Activated T-cell treated with anti-CD3 and anti-CD28 coated beads for 4 hours (primary cell): ENCODE measurements around the gene ZNF778.
"Not testable (repeated sequence)": the region's sequence is repeated elsewhere in the genome, so short reads cannot be mapped to it uniquely, and the experiment has no call there.

Experiments
- DNase-seq: peaks from one replicate; pipeline ENCODE4 v3.0.0-alpha.2; 2020

ZNF778 gene

GRCh38 chr16:89257757-89258465 lies 40.4 kb downstream of the ZNF778 start:
- no peak for DNase-seq

- not testable (repeated sequence) for DNase-seq
Observed at GRCh38 chr16:89259901-89260300, 42.4 kb downstream of the ZNF778 start.

GRCh38 chr16:89261691-89262563 lies 44.4 kb downstream of the ZNF778 start:
- no peak for DNase-seq

DNA sequence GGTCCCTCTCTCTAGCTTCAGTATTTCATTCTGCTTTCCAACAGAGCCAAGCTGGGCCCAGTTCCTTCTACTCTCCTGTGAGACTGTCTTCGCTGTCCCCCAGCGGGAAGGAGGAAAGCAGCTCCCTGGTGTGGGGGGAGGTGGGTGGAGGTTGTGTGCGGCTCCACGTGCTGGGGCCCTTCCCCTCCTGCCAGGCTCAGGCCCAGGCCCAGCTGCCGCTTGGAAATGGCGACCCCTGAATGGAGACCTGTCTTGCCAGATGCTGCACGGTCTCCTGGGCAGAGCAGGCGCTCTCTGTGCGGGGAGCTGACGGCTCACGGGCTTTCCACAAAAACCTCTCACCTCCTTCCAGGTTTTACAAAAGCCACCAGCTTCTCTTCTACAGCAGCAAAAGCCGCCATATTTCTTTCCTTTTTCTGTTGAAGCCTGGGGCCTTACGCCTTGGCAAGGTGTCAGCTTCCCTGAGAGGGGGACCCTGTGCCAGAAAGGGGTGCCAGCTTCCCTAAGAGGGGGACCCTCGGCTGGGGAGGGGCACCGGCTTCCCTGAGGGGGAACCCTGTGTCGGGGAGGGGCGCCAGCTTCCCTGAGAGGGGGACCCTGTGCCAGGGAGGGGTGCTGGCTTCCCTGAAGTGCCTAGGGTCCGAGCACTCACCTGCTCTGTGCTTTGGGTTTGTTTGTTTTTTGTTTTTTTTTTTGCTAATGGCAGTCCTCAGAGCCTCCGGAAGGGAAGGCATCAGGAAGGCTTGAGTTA lies 47.5 kb downstream of the ZNF778 start:
- DNase-seq = no peak

- DNase-seq = no peak
Observed at GRCh38 chr16:89265647-89266046, 48.1 kb downstream of the ZNF778 start.

DNA sequence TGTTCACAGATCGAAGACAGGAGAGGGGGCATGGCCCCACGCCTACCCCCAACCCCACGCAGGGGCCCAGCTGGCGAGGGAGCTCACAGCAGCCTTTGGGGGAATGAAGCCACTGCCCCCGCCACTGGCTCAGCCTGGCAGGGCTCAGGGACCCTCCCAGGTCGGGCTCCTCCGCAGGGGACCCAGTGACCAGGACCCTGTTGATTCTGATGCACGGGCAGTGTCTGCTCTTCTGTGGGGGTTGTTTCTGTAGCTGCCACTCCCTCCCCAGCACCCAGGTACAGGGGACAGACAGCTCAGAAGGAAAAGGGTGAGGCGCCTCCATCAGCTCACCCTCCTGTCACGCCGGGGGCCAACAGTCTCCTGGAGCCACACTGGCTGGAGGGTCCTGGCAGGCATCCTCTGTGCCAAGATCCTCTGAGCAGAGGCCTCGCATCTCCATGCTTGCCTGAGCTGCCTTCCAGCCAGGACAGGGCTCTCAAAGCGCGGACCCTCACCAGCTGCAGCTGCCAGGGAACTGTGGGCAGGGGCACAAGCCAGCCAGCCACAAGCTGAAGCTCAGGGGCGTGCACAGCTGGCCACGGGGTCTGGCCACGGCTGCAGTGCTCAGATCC lies 49.1 kb downstream of the ZNF778 start:
- DNase-seq = no peak

DNA sequence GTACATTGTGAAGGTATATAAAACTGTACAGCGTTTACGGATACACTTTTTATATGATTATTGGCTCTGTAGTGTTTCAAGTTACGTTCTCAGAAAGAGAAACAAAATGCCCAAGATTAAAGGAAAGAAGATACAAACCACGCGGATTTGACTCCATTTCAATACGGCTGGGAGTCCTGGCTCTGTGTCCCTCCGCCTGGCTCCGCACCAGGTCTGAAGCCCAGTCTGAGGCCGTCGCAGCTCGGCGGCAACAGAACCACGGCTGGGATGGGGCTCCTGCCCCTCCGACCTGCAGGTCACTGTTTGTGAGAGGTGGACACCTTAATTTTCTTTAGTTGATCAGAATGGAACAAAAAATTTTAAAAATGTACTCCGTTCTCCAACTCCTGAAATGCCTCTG lies 50.2 kb downstream of the ZNF778 start:
- DNase-seq = not testable (repeated sequence)

GRCh38 chr16:89268585-89268984 lies 51.1 kb downstream of the ZNF778 start:
- no peak for DNase-seq

DNA sequence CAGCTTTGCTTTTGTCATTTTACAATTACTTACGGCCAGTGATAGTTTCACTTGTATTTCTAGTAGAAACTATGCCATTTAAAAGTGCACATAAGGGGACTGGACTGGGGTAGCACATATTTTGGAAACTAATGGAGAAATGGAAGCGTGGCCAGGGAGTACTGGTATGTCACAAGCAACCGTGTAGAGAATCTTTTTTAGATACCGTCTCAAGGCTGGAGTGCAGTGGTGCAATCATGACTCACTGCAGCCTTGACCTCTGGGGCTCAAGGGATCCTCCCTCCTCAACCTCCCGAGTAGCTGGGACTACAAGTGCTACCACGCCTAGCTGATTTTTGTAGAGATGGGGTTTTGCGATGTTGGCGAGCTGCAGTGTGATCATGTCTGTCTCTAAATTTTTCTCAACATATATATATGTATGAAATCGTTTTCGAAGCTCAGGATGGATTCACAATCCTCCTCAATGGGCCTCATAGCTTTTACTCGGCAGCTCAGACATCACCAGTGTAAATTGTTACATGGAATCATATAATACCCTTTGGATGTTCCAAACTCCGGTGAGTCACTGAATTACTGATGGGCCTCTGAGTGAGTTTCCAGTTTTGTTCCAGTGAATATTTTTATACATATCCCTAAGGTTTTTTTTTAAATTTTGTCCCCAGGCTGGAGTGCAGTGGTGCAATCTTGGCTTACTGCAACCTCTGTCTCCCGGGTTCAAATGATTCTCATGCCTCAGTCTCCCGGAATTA lies 51.7 kb downstream of the ZNF778 start:
- DNase-seq = no peak

DNA sequence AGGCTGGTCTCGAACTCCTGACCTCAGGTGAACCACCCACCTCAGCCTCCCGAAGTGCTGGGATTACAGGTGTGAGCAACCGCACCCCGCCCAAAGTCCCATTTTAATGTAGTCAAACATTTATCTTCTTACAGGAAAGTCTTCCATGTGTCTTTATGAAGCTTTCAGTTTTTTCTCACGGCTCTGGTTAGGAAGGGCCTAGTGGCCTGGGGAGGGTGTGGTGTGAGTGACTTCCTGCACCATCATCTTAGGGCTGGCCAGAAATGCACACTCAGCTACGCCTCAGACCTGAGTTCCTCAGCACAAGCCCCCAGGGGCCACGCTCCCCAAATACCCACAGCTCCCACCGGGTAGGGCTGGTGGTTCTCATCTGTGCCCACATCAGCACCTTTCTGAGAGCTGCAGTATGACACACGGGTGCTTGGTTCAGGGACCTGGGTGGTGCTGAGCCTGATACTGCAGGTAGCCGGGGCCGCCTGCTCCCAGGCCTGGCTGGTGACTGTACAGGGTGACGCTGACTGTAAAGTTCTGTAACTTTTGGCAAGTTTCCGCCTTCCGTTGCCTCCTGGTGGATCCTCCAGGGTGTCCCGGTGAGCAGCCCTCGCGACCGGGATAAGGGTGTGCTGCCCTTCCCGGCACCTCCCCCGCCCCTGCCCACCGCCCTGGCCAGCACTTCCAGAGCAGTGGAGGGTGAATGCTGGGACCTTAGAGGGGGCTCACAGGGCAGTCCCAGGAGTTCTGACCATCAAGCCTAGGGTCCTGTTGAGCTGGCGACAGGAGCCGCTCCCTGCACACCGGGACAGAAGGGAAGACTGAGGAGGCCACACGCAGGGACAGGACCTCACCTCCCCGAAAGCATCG lies 52.5 kb downstream of the ZNF778 start:
- DNase-seq = no peak

DNA sequence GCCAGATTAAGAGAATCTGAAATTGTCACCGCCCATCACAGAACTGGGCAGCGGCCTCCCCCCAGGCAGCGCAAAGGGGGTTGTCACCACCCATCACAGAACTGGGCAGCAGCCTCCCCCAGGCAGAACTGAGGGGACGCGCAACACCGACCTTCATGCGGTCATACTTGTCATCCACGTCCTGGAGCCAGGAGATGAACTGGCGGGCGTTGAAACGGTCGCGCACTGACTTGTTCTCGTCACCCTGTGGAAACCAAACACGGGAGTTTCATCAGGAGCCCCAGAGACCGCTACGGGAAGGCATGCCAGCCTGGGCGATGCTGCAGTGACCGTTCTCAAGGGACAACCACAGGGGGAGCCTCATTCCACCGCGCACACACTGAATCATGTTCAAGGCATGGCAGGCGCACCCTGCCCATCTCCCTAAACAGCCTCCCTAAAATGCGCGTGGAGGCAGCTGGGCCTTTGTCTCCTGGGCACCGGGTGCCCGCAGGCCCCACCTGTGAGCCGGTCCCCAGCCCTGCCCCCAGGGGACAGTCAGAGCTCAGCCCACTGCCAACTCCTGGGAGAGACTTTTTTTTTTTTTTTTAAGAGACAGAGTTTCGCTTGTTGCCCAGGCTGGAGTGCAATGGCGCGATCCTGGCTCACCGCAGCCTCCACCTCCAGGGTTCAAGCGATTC lies 53.3 kb downstream of the ZNF778 start:
- DNase-seq = no peak

DNA sequence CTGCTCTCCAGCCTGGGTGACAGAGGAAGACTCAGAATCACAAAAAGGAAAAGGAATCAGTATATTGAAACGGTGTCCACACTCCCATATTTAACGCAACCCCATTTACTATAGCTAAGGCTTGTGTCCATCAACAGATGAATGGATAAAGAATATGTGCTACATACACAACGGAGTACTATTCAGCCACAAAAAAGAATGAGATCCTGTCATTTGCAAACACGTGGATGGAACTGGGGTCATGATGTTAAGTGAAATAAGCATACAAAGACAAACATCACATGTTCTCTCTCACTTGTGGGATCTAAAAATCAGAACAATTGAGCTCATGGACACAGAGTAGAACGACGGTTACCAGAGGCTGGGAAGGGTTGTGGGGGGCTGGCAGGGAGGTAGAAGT lies 55.1 kb downstream of the ZNF778 start:
- DNase-seq = no peak

DNA sequence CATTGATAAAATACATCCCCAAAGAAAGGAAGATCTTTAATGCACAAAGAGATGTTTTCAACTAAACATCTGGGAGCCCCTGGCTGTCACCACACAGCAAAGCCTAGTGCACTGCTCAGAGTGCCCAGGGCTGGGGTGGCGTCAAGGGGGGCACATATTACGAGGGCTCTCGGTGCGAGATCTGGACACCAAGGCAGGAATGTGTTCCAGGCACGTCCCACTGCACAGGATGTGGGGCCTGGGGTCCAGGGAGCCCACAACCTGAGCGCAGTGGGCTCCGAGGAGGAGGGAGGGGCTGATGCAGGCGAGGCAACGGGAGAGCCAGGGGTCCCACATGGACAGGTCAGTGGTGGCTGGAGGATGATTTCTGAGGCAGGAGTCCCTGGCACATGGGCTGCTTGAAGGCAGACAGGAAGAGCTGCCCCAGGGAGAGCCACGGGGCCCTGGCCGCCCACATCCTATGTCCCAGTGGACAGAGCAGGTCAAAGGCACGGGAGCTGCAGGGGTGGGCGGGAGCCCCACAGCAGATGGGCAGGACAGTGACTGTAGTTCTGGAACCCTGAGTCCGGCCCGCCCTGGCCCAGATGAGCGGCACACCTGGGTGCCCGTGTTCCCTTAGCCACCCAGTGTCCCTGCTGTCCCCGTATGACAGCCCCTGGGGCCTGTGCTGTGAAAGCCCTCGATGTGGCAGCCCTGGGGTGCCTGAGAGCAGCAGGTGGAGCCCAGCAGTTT lies 56.4 kb downstream of the ZNF778 start:
- DNase-seq = no peak

DNA sequence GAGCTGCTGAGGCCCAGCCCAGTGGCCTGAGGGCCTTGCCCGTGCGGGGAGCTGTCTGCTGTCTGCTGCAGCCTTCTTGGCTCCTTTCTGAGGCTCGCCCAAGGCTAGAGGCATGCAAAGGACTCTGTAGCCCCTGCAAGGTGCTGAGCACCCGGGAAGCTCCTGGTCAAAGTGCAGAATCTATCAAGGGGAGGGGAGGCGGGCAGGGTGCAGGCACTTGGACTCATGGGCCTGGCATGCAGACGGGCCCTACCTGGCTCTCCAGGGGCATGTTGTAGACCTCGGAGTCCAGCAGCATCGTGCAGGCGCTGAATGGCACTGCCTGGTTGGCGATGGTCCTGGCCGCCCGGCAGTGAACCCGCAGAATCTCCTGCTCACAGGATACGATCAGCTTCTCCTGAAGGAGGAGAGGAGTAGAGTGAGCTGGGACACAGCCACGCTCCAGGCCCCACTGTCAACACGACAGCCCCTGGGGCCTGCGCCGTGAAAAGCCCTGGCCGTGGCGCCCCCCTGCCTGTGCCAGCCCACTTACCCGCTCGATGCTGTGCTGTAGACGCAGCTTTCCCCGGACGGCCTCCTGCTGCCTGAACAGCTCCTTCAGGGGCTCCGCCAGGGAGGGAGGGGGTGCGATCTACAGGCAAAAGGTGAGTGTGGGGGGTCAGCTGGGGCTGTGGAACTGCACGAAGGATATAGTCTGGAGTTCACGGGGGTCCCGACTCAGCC lies 57.2 kb downstream of the ZNF778 start:
- no peak for DNase-seq

GRCh38 chr16:89275284-89275584 lies 57.7 kb downstream of the ZNF778 start:
- no peak for DNase-seq

GRCh38 chr16:89275837-89276720 lies 58.6 kb downstream of the ZNF778 start:
- DNase-seq = no peak

GRCh38 chr16:89277049-89277448 lies 59.5 kb downstream of the ZNF778 start:
- DNase-seq = no peak

- no peak for DNase-seq
Observed at GRCh38 chr16:89277641-89278341, 60.3 kb downstream of the ZNF778 start.
